OCI-LY7 (cell line): Measurements from ENCODE around the gene SLC35F2. TPM values are rescaled to one million over a fixed set of nuclear protein-coding genes. Genes with fewer than 3 reads are reported as not detected.

ENCODE experiments used
- BruUV-seq: library from RNA; stranded (reverse); fragments of 400-500 nt; replicated peaks from 2 replicates; lab custom pipeline; 2021; lab: Mats Ljungman, UMichigan
- CTCF ChIA-PET: fragments of 300-600 bp; sonication (Branson Sonifier 250); formaldehyde crosslinking; loops from one replicate; lab custom pipeline; 2022; ENCODE audit warnings: antibody characterized with exemption; ENCODE audit not compliant: unreplicated experiment; lab: Charles Lee
- POLR2A ChIA-PET: fragments of 300-600 bp; sonication (Branson Sonifier 250); formaldehyde crosslinking; loops from one replicate; lab custom pipeline; 2022; ENCODE audit warnings: antibody characterized with exemption; lab: Charles Lee
- DNase-seq: peaks from one replicate; pipeline ENCODE4 v3.0.0-alpha.2; 2015; ENCODE audit warnings: low spot score
- H2AFZ ChIP-seq: fragments of 200-600 bp; sonication (generic), shearing (Covaris generic); 2 replicates; pipeline ENCODE4 v1.6.1; 2014; ENCODE audit warnings: mild to moderate bottlenecking, antibody characterized with exemption, low read length, moderate library complexity
- H3K27ac ChIP-seq: fragments of 200-600 bp; sonication (generic); 2 replicates; pipeline ENCODE4 v1.5.1; 2014; ENCODE audit warnings: mixed run types, low read depth, mild to moderate bottlenecking, moderate library complexity, low read length, inconsistent platforms; ENCODE audit not compliant: poor library complexity, severe bottlenecking
- H3K36me3 ChIP-seq: fragments of 200-600 bp; sonication (generic); 2 replicates; pipeline ENCODE4 v1.6.1; 2014; ENCODE audit warnings: mild to moderate bottlenecking, antibody characterized with exemption, low read length, moderate library complexity, mixed read lengths; ENCODE audit not compliant: insufficient read depth
- H3K4me1 ChIP-seq: fragments of 200-600 bp; sonication (generic); 2 replicates; pipeline ENCODE4 v1.5.1; 2014; ENCODE audit warnings: mild to moderate bottlenecking, low read length; ENCODE audit not compliant: insufficient read depth, poor library complexity, severe bottlenecking
- H3K4me2 ChIP-seq: fragments of 200-600 bp; sonication (generic); 2 replicates; pipeline ENCODE4 v1.6.1; 2014; ENCODE audit warnings: mild to moderate bottlenecking, low read length
- H3K4me3 ChIP-seq: fragments of 200-600 bp; sonication (generic); 2 replicates; pipeline ENCODE4 v1.5.1; 2014; ENCODE audit warnings: mild to moderate bottlenecking, low read depth, low read length; ENCODE audit not compliant: poor library complexity, severe bottlenecking
- H3K79me2 ChIP-seq: fragments of 200-600 bp; sonication (generic); 2 replicates; pipeline ENCODE4 v1.6.1; 2016; ENCODE audit warnings: low read depth, mild to moderate bottlenecking, low read length, moderate library complexity, mixed read lengths; ENCODE audit not compliant: insufficient read depth
- H3K9me2 ChIP-seq: fragments of 200-600 bp; sonication (generic); 2 replicates; pipeline ENCODE4 v1.6.1; 2016; ENCODE audit warnings: mild to moderate bottlenecking, low read length, mixed read lengths; ENCODE audit not compliant: insufficient read depth
- H3K9me3 ChIP-seq: fragments of 200-600 bp; sonication (generic); 2 replicates; pipeline ENCODE4 v1.6.1; 2014; ENCODE audit warnings: mild to moderate bottlenecking, mixed run types, low read length, mixed read lengths
- H4K20me1 ChIP-seq: fragments of 200-600 bp; sonication (generic); 2 replicates; pipeline ENCODE4 v1.6.1; 2014; ENCODE audit warnings: mild to moderate bottlenecking, antibody characterized with exemption, low read length, moderate library complexity, mixed read lengths; ENCODE audit not compliant: insufficient read depth
- EZH2phosphoT487 ChIP-seq: fragments of 200-600 bp; sonication (generic); IDR thresholded peaks from 2 replicates; pipeline ENCODE4 v1.6.1; 2018; ENCODE audit warnings: low read depth, borderline replicate concordance, mild to moderate bottlenecking, mixed run types, antibody characterized with exemption, low read length, moderate library complexity, mixed read lengths
- intact Hi-C: fragments of 100-400 bp; cut with micrococcal nuclease; formaldehyde crosslinking; loops from one replicate; pipeline ENCODE4 v1.10.0; 2022; ENCODE audit not compliant: unreplicated experiment
- total RNA-seq, 2 experiments: library from RNA; depleted of rRNA in 1 of 2; stranded (reverse); fragments of >200 nt in 1 of 2; shearing (Covaris generic) in 1 of 2; gene quantifications; 2 replicates each; pipeline ENCODE4 v1.2.3, GENCODE V29; 2014 to 2022
- TF ChIP-seq, protein P1 (sequence below): fragments of 200-600 bp; sonication (generic); conservative IDR thresholded peaks from 2 replicates; pipeline ENCODE4 v1.5.1; 2014; ENCODE audit warnings: mild to moderate bottlenecking, antibody characterized with exemption, low read length, moderate library complexity, mixed read lengths

Gene SLC35F2
- total RNA-seq, 2 experiments from 2014 or later = 21.1 to 23.3 TPM

DNA sequence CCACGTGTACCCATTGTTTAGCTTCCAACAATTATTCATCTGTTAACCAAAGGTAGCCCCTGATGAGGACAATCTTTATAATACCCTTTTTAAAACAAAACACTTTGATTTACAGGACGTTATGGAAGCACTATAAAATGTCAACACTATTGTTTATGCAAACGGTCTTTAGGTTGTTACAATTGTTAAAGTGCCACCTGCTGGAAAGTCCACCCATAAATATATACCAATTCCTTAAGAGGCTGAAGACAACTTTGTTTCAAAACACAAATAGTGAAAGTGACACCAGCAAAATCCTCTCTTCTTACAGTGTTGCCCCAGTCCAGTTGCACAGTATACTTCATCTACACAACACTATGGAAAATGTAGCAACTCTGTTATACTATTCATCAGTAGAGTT is 77.8 kb downstream of the SLC35F2 start:
- CTCF ChIA-PET = no interaction called here
- Histone ChIP-seq H3K4me2 (no peak overlapping the region), H2AFZ (no peak overlapping the region), H3K9me3 (no peaks in the 10 kb centered on the region), H3K79me2 (no peaks in the 10 kb centered on the region), H3K9me2 (no peaks in the 10 kb centered on the region), H4K20me1 (no peaks in the 10 kb centered on the region), H3K36me3 (no peaks in the 10 kb centered on the region), H3K27ac (no peak overlapping the region), H3K4me1 (peaks cover 10% of the 10 kb centered on the region), H3K4me3 (no peak overlapping the region)
- DNase-seq = peak; percentile 8
- BruUV-seq = no TSS peak
- POLR2A ChIA-PET = interaction anchor here (0.7 kb wide), 1 partner anchor 226 kb away, joined by 3 read pairs; no protein-coding TSS in a partner anchor
- intact Hi-C loops = no loop called here
- TF ChIP-seq, protein P1, sequence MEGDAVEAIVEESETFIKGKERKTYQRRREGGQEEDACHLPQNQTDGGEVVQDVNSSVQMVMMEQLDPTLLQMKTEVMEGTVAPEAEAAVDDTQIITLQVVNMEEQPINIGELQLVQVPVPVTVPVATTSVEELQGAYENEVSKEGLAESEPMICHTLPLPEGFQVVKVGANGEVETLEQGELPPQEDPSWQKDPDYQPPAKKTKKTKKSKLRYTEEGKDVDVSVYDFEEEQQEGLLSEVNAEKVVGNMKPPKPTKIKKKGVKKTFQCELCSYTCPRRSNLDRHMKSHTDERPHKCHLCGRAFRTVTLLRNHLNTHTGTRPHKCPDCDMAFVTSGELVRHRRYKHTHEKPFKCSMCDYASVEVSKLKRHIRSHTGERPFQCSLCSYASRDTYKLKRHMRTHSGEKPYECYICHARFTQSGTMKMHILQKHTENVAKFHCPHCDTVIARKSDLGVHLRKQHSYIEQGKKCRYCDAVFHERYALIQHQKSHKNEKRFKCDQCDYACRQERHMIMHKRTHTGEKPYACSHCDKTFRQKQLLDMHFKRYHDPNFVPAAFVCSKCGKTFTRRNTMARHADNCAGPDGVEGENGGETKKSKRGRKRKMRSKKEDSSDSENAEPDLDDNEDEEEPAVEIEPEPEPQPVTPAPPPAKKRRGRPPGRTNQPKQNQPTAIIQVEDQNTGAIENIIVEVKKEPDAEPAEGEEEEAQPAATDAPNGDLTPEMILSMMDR = peak; percentile 63
- no peak for TF ChIP-seq EZH2phosphoT487

DNA sequence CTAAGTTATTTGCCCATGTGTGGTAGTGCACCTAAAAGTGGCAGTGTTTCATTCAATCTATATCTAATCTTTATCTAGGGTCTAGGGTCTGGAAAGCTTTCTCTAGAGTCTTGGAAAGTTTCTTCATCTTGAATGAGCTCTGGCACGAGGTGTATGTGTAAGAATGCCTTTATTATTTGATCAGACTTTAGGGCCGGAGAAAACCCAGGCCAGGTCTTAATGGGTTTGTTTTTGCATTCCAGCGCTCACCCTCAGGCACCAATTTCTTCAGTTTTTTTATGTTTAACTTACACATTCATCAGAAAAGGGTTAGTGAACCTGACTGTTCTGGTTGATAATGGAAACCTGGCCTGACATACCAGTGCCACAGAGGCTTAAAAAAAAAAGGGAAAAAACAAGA is 78.5 kb downstream of the SLC35F2 start:
- ChIA-PET CTCF (no interaction called here), POLR2A (no interaction called here)
- H3K27ac ChIP-seq = no peak overlapping the region
- no peaks in the 10 kb centered on the region for H3K36me3 ChIP-seq
- intact Hi-C loops = no loop called here
- H2AFZ ChIP-seq = no peak overlapping the region
- no peaks in the 10 kb centered on the region for H3K79me2 ChIP-seq
- H3K9me2 ChIP-seq = no peaks in the 10 kb centered on the region
- H3K4me3 ChIP-seq = no peak overlapping the region
- H4K20me1 ChIP-seq = no peaks in the 10 kb centered on the region
- BruUV-seq = no TSS peak
- DNase-seq = no peak
- peaks cover 10% of the 10 kb centered on the region for H3K4me1 ChIP-seq
- no peak overlapping the region for H3K4me2 ChIP-seq
- no peak for TF ChIP-seq EZH2phosphoT487
- TF ChIP-seq, protein P1 = no peak
- no peaks in the 10 kb centered on the region for H3K9me3 ChIP-seq

DNA sequence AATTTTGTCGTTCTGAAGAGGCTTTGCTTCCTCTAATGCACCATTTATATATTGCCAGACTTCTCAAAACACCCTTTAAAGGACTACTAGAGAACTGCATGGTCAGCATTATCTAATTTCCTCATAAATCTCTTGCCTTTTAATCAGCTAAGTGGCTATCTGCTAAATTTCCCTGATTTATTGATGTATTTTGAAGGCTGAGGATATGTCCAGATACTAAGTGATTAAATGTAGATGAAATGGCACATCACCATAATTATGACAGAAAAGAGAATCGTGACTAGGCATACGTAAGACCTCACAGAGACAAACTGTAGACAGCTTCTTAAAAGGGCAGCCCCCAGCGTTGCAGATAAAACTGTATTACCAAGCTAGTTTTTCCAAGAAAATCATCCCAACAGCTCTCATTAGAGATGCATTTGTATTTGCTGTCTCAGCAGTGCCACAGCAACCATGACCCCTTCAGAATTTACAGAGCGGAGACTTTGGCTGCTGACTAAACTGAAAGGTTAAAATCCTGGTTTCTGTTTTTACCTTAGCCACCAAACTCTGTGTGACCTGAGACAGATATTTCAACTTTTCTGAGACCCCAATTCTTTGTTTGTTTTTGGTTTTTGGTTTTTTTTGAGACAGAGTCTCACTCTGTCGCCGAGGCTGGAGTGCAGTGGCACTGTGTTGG is 79.6 kb downstream of the SLC35F2 start:
- BruUV-seq = no TSS peak

More for the DNA sequence above, 79.6 kb downstream of the SLC35F2 start:
- POLR2A ChIA-PET = interaction anchor here (0.6 to 1.0 kb wide), 2 partner anchors 39 to 81 kb away, joined by 3 to 4 read pairs; no protein-coding TSS in a partner anchor
- DNase-seq = no peak
- Histone ChIP-seq H3K9me2 (no peaks in the 10 kb centered on the region), H3K4me1 (peaks cover 10% of the 10 kb centered on the region), H3K36me3 (no peaks in the 10 kb centered on the region), H3K4me2 (no peak overlapping the region), H3K4me3 (no peak overlapping the region), H3K79me2 (no peaks in the 10 kb centered on the region), H3K9me3 (no peaks in the 10 kb centered on the region), H4K20me1 (no peaks in the 10 kb centered on the region), H2AFZ (no peak overlapping the region), H3K27ac (no peak overlapping the region)
- CTCF ChIA-PET = no interaction called here
- TF ChIP-seq, protein P1 = no peak
- TF ChIP-seq EZH2phosphoT487 = no peak
- intact Hi-C loops = no loop called here
